LNCaP clone FGC (cell line): ENCODE results near the gene CELF3.
"Not testable (repeated sequence)": the region's sequence is repeated elsewhere in the genome, so short reads cannot be mapped to it uniquely, and the experiment has no call there.

Source experiments
- DNase-seq: peaks from one replicate; pipeline ENCODE4 v3.0.0-alpha.2; 2011; ENCODE audit warnings: low read depth
- H3K4me3 ChIP-seq: 2 replicates; pipeline ENCODE4 v1.5.1; 2011; ENCODE audit warnings: mild to moderate bottlenecking, low read depth, low read length, control low read depth
- CTCF ChIP-seq: IDR thresholded peaks from 2 replicates; pipeline ENCODE4 v1.5.1; 2012; ENCODE audit warnings: mild to moderate bottlenecking; ENCODE audit not compliant: control insufficient read depth, insufficient read depth; ENCODE audit errors: extremely low read depth

CELF3 gene

GRCh38 chr1:151741516-151741915, 24.9 kb upstream of the CELF3 start:
- no peak for TF ChIP-seq CTCF
- DNase-seq: no peak
- H3K4me3 ChIP-seq: no peak overlapping the region

GRCh38 chr1:151739590-151740355, 23.2 kb upstream of the CELF3 start:
- TF ChIP-seq CTCF: 0 out of 2 replicates have a peak, but pooled peaks have one; percentile 17
- peak; percentile 93 for DNase-seq
- peak overlapping the region; percentile 29 for H3K4me3 ChIP-seq

- no peak for DNase-seq
- H3K4me3 ChIP-seq: no peak overlapping the region
- TF ChIP-seq CTCF: no peak
Observed at GRCh38 chr1:151737479-151737878, 20.9 kb upstream of the CELF3 start.

GRCh38 chr1:151737026-151737425, 20.4 kb upstream of the CELF3 start:
- no peak overlapping the region for H3K4me3 ChIP-seq
- DNase-seq: no peak
- no peak for TF ChIP-seq CTCF

- DNase-seq, H3K4me3 ChIP-seq: not testable (repeated sequence)
Observed at GRCh38 chr1:151733995-151734394, 17.4 kb upstream of the CELF3 start.

GRCh38 chr1:151733126-151733525, 16.5 kb upstream of the CELF3 start:
- TF ChIP-seq CTCF: no peak

GRCh38 chr1:151729966-151730291, 13.3 kb upstream of the CELF3 start:
- no peak for DNase-seq
- H3K4me3 ChIP-seq: no peak overlapping the region
- TF ChIP-seq CTCF: no peak

More at GRCh38 chr1:151733126-151733525, 16.5 kb upstream of the CELF3 start:
- H3K4me3 ChIP-seq: no peak overlapping the region
- peak; percentile 73 for DNase-seq
